WERI-Rb-1 (cell line): ENCODE results near the gene KISS1R.

ENCODE experiments used
- DNase-seq: peaks from one replicate; pipeline ENCODE4 v3.0.0-alpha.2; 2020
- H3K27ac ChIP-seq: fragments of 250-450 bp; sonication (Bioruptor Pico); 2 replicates; pipeline ENCODE4 v1.5.1; 2020; ENCODE audit warnings: mild to moderate bottlenecking, moderate library complexity
- H3K27me3 ChIP-seq: fragments of 250-450 bp; sonication (Bioruptor Pico); 2 replicates; pipeline ENCODE4 v1.5.1; 2021; ENCODE audit warnings: mild to moderate bottlenecking, low read depth, moderate library complexity; ENCODE audit not compliant: insufficient read depth, severe bottlenecking
- H3K36me3 ChIP-seq: fragments of 250-450 bp; sonication (Bioruptor Pico); 2 replicates; pipeline ENCODE4 v1.5.1; 2020; ENCODE audit warnings: mild to moderate bottlenecking, moderate library complexity
- H3K4me3 ChIP-seq: 2 replicates; pipeline ENCODE4 v1.5.1; 2011; ENCODE audit warnings: low read depth, mild to moderate bottlenecking, control low read depth, low read length
- H3K9me3 ChIP-seq: fragments of 250-450 bp; sonication (Bioruptor Pico); 2 replicates; pipeline ENCODE4 v1.5.1; 2021; ENCODE audit warnings: mild to moderate bottlenecking, moderate library complexity; ENCODE audit not compliant: severe bottlenecking
- TF ChIP-seq, protein P1 (sequence below): IDR thresholded peaks from 2 replicates; pipeline ENCODE4 v1.5.1; 2011; ENCODE audit warnings: low read depth, mild to moderate bottlenecking, control low read depth, inconsistent platforms, low read length

Gene KISS1R

GRCh38 chr19:925087-925525 lies 8.0 kb downstream of the KISS1R start:
- peak overlapping the region; percentile 95 for H3K27ac ChIP-seq
- TF ChIP-seq, protein P1, sequence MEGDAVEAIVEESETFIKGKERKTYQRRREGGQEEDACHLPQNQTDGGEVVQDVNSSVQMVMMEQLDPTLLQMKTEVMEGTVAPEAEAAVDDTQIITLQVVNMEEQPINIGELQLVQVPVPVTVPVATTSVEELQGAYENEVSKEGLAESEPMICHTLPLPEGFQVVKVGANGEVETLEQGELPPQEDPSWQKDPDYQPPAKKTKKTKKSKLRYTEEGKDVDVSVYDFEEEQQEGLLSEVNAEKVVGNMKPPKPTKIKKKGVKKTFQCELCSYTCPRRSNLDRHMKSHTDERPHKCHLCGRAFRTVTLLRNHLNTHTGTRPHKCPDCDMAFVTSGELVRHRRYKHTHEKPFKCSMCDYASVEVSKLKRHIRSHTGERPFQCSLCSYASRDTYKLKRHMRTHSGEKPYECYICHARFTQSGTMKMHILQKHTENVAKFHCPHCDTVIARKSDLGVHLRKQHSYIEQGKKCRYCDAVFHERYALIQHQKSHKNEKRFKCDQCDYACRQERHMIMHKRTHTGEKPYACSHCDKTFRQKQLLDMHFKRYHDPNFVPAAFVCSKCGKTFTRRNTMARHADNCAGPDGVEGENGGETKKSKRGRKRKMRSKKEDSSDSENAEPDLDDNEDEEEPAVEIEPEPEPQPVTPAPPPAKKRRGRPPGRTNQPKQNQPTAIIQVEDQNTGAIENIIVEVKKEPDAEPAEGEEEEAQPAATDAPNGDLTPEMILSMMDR = no peak
- H3K36me3 ChIP-seq = peaks cover 18% of the 10 kb centered on the region
- peak overlapping the region; percentile 72 for H3K4me3 ChIP-seq
- no peaks in the 10 kb centered on the region for H3K9me3 ChIP-seq
- H3K27me3 ChIP-seq = peaks cover 2% of the 10 kb centered on the region
- DNase-seq = no peak

GRCh38 chr19:925526-926322 lies 8.6 kb downstream of the KISS1R start, which contains the start of gene ARID3A:
Gene ARID3A, plus strand, starts transcription at chr19:926035. Its CDS starts 3,494 bp downstream, at chr19:929529.
- TF ChIP-seq, protein P1 = no peak

GRCh38 chr19:926323-926588 lies 9.1 kb downstream of the KISS1R start:
- Histone ChIP-seq H3K9me3 (no peaks in the 10 kb centered on the region), H3K27me3 (no peaks in the 10 kb centered on the region), H3K27ac (peak overlapping the region; percentile 92), H3K4me3 (peak overlapping the region; percentile 72), H3K36me3 (peaks cover 27% of the 10 kb centered on the region)
- DNase-seq = no peak
- TF ChIP-seq, protein P1 = no peak

More at GRCh38 chr19:925526-926322, 8.6 kb downstream of the KISS1R start, which contains the start of gene ARID3A:
- Histone ChIP-seq H3K36me3 (peaks cover 22% of the 10 kb centered on the region), H3K27me3 (no peaks in the 10 kb centered on the region), H3K27ac (peak within 1 kb of the TSS; percentile 95), H3K4me3 (peak within 1 kb of the TSS; percentile 72), H3K9me3 (no peaks in the 10 kb centered on the region)
- DNase-seq = peak; percentile 79

- no peak for DNase-seq
- Histone ChIP-seq H3K36me3 (peaks cover 27% of the 10 kb centered on the region), H3K27me3 (no peaks in the 10 kb centered on the region), H3K9me3 (no peaks in the 10 kb centered on the region), H3K27ac (peak overlapping the region; percentile 92), H3K4me3 (peak overlapping the region; percentile 72)
- TF ChIP-seq, protein P1 = no peak
These were observed 9.6 kb downstream of the KISS1R start for GRCh38 chr19:926589-927350.

- peaks cover 32% of the 10 kb centered on the region for H3K36me3 ChIP-seq
- peak overlapping the region; percentile 92 for H3K27ac ChIP-seq
- peak; percentile 55 for DNase-seq
- TF ChIP-seq, protein P1 = no peak
- H3K9me3 ChIP-seq = no peaks in the 10 kb centered on the region
- peak overlapping the region; percentile 72 for H3K4me3 ChIP-seq
- H3K27me3 ChIP-seq = no peaks in the 10 kb centered on the region
These were observed 10.2 kb downstream of the KISS1R start for GRCh38 chr19:927351-927779.
